Mucosa of descending colon (tissue), 3 donors: ENCODE data around the gene NRAP. TPM values are rescaled to one million over a fixed set of nuclear protein-coding genes. Genes with fewer than 3 reads are reported as not detected.

Experiments used
- ATAC-seq: fragments of 200-7000 bp; cut with Tn5 transposase; one replicate; pipeline ENCODE4 v1.9.1; 2020; ENCODE audit warnings: mild to moderate bottlenecking, moderate library complexity
- DNase-seq, 3 donors: peaks; one replicate each; pipeline ENCODE4 v3.0.0-alpha.2; 2020
- H3K36me3 ChIP-seq: fragments of 200-600 bp; one replicate; pipeline ENCODE4 v1.8.0; 2021; ENCODE audit warnings: low read depth, mild to moderate bottlenecking
- H3K4me1 ChIP-seq: fragments of 200-600 bp; one replicate; pipeline ENCODE4 v1.8.0; 2021; ENCODE audit warnings: low read depth, mild to moderate bottlenecking
- H3K4me3 ChIP-seq: fragments of 200-600 bp; one replicate; pipeline ENCODE4 v1.8.0; 2021; ENCODE audit warnings: mild to moderate bottlenecking
- H3K9me3 ChIP-seq: fragments of 200-600 bp; one replicate; pipeline ENCODE4 v1.8.0; 2021; ENCODE audit warnings: mild to moderate bottlenecking
- CTCF ChIP-seq: fragments of 200-600 bp; IDR thresholded peaks from one replicate; pipeline ENCODE4 v1.8.0; 2022; ENCODE audit warnings: antibody characterized with exemption, mild to moderate bottlenecking
- intact Hi-C, 2 donors: fragments of 100-400 bp; cut with DNase I in 1 of 2; cut with micrococcal nuclease in 1 of 2; formaldehyde crosslinking; loops; one replicate each; pipeline versions ENCODE4 v1.11.0 to v1.11.1; 2022; cut with DNase I, micrococcal nuclease
- total RNA-seq, 3 donors: library from RNA; stranded (reverse); fragmentation: NEBNext Ultra II Directional in 2 of 3; extraction: Animal tissue kit (Norgen Biotek cat#: 25700) in 2 of 3; gene quantifications; one replicate each; pipeline versions ENCODE4 v1.2.1 to v1.2.4, GENCODE V29; 2021 to 2023
- donor health status: DM: no; HTN: no; CAD: no; lungs with moderate emphysema.
- donor health status: DM: no; HTN: no; CAD: no.
- donor health status: DM: no; HTN: yes; CAD: no.

Gene NRAP
- total RNA-seq, 3 donors from 2014 or later: 0.16 to 1.6 (median 0.80) TPM

GRCh38 chr10:113651898-113652297 lies 11.9 kb downstream of the NRAP start:
- intact Hi-C loops: no loop called here
- Histone ChIP-seq H3K4me1 (no peaks in the 10 kb centered on the region), H3K36me3 (no peaks in the 10 kb centered on the region), H3K4me3 (no peak overlapping the region), H3K9me3 (no peaks in the 10 kb centered on the region)
- no peak for TF ChIP-seq CTCF
- no peak for ATAC-seq
- no peak for DNase-seq

GRCh38 chr10:113651021-113651420 lies 12.8 kb downstream of the NRAP start:
- Histone ChIP-seq H3K4me1 (no peaks in the 10 kb centered on the region), H3K4me3 (no peak overlapping the region), H3K9me3 (no peaks in the 10 kb centered on the region), H3K36me3 (no peaks in the 10 kb centered on the region)
- intact Hi-C loops: no loop called here
- no peak for DNase-seq
- TF ChIP-seq CTCF: no peak
- no peak for ATAC-seq

GRCh38 chr10:113650172-113650571 lies 13.7 kb downstream of the NRAP start:
- Histone ChIP-seq H3K36me3 (no peaks in the 10 kb centered on the region), H3K4me1 (no peaks in the 10 kb centered on the region), H3K4me3 (no peak overlapping the region), H3K9me3 (no peaks in the 10 kb centered on the region)
- DNase-seq: no peak
- TF ChIP-seq CTCF: no peak
- no peak for ATAC-seq
- intact Hi-C loops: no loop called here

- intact Hi-C loops: no loop called here
- Histone ChIP-seq H3K36me3 (no peaks in the 10 kb centered on the region), H3K4me3 (no peak overlapping the region), H3K9me3 (no peaks in the 10 kb centered on the region), H3K4me1 (peaks cover 4% of the 10 kb centered on the region)
- DNase-seq: no peak
- TF ChIP-seq CTCF: no peak
- ATAC-seq: no peak
These were observed 15.4 kb downstream of the NRAP start for GRCh38 chr10:113648478-113648877.

- no peak for ATAC-seq
These were observed 16.0 kb downstream of the NRAP start for GRCh38 chr10:113647812-113648211.

More at GRCh38 chr10:113647812-113648211, 16.0 kb downstream of the NRAP start:
- H3K9me3 ChIP-seq: no peaks in the 10 kb centered on the region
- TF ChIP-seq CTCF: no peak
- intact Hi-C loops: no loop called here
- H3K36me3 ChIP-seq: no peaks in the 10 kb centered on the region
- H3K4me3 ChIP-seq: no peak overlapping the region
- no peak for DNase-seq
- H3K4me1 ChIP-seq: peaks cover 8% of the 10 kb centered on the region
